ENCODE results near the gene LRRC36. TPM values are rescaled to one million over a fixed set of nuclear protein-coding genes. Genes with fewer than 3 reads are reported as not detected.

The LRRC36 gene
- total and polyA plus RNA-seq, 10 of the 15 experiments (the other 5 are each of a cell fraction or from before 2014, with no cell fraction given): 0.45 to 2.0 (median 0.75) TPM; not detected in 1

GRCh38 chr16:67345401-67345800, 18.8 kb downstream of the LRRC36 start (continued):
- no peak for TF ChIP-seq CEBPB (IDR thresholded peaks at IDR 0.05; ENCODE audit: borderline replicate concordance in 1 of 2, low read depth in 2 of 2, low read length in 2 of 2)
- TF ChIP-seq SREBF1 (IDR thresholded peaks at IDR 0.05; ENCODE audit: low read length): no peak
- TF ChIP-seq MYB (IDR thresholded peaks at IDR 0.05; ENCODE audit: borderline replicate concordance, low read depth, low read length): no peak
- no peak for TF ChIP-seq RUNX3 (IDR thresholded peaks at IDR 0.05; ENCODE audit: low read length)
- no peak for TF ChIP-seq CHD2 (IDR thresholded peaks at IDR 0.05; ENCODE audit: borderline replicate concordance, low read depth, low read length)
- no peak for TF ChIP-seq GABPA (IDR thresholded peaks at IDR 0.05; ENCODE audit: low read depth)

- H3K4me3 ChIP-seq: no peak overlapping the region
- H3K36me3 ChIP-seq (ENCODE audit: control insufficient read depth in 2 of 2, insufficient read depth in 2 of 2, low read length in 1 of 2): no peaks in the 10 kb centered on the region
- ATAC-seq (no peak), DNase-seq (ENCODE audit: low read depth, low spot score) (no peak), FAIRE-seq (no peak)
- no peak overlapping the region for H3K4me2 ChIP-seq (ENCODE audit: control insufficient read depth, insufficient read depth)
- SMC1A ChIA-PET (ENCODE audit: uncharacterized antibody, unreplicated experiment): interaction anchor here (1.2 to 1.6 kb wide), 2 partner anchors 18 to 33 kb away, joined by 3 to 4 read pairs; no protein-coding TSS in a partner anchor
- no peaks in the 10 kb centered on the region for H3K79me2 ChIP-seq (ENCODE audit: control insufficient read depth, insufficient read depth, low read length)
- no peak overlapping the region for H2AFZ ChIP-seq (ENCODE audit: control insufficient read depth, low read depth, low read length)
- no peak overlapping the region for H3K9ac ChIP-seq (ENCODE audit: control insufficient read depth, insufficient read depth, low read length)
- intact Hi-C loops (cut with micrococcal nuclease; ENCODE audit: unreplicated experiment): loop anchor here (5.0 kb wide), 1 partner anchor 121 kb away; no protein-coding TSS in a partner anchor
- in situ Hi-C loops (cut with MboI): no loop called here
- no peaks in the 10 kb centered on the region for H3K9me3 ChIP-seq (replicated peaks; ENCODE audit: control insufficient read depth, insufficient read depth, low read length)
- no peaks in the 10 kb centered on the region for H3K27me3 ChIP-seq (replicated peaks in 1 of 2; ENCODE audit: control insufficient read depth in 2 of 2, insufficient read depth in 2 of 2, low read length in 1 of 2)
- CTCF ChIA-PET: interaction anchor here (1.0 to 1.2 kb wide), 3 partner anchors 11 to 86 kb away, joined by 4 read pairs; no protein-coding TSS in a partner anchor
- H3K27ac ChIP-seq (ENCODE audit: control insufficient read depth, insufficient read depth): no peak overlapping the region
- 50% methylated on average over 3 of the region's 3 CpGs for WGBS (ENCODE audit: insufficient coverage, insufficient replicate concordance, low lambda C conversion rate, missing lambda C conversion rate)
- H4K20me1 ChIP-seq (ENCODE audit: control insufficient read depth, insufficient read depth): no peaks in the 10 kb centered on the region
- H3K4me1 ChIP-seq (ENCODE audit: control insufficient read depth, insufficient read depth, low read length): no peaks in the 10 kb centered on the region
- RAD21 ChIA-PET (ENCODE audit: unreplicated experiment): interaction anchor here (2.8 kb wide), 1 partner anchor 86 kb away, joined by 7 read pairs; no protein-coding TSS in a partner anchor
- POLR2A ChIA-PET: interaction anchor here (0.6 kb wide), 1 partner anchor 253 kb away, joined by 5 read pairs; no protein-coding TSS in a partner anchor
- BruUV-seq (replicated peaks): no TSS peak
- TF ChIP-seq RAD51 (IDR thresholded peaks at IDR 0.05): no peak
- no peak for TF ChIP-seq IKZF1 (conservative IDR thresholded peaks at IDR 0.05)
- no peak for TF ChIP-seq POLR2AphosphoS2 (IDR thresholded peaks at IDR 0.05; ENCODE audit: low read depth, low read length)
- no peak for TF ChIP-seq MYC (IDR thresholded peaks at IDR 0.05; ENCODE audit: insufficient read depth, insufficient read length, insufficient replicate concordance, low read length, severe bottlenecking)
- TF ChIP-seq RB1 (IDR thresholded peaks at IDR 0.05; ENCODE audit: borderline replicate concordance): no peak
- TF ChIP-seq E2F4 (IDR thresholded peaks at IDR 0.05; ENCODE audit: low read depth, low read length): no peak
- no peak for TF ChIP-seq TAF1 (IDR thresholded peaks at IDR 0.05; ENCODE audit: borderline replicate concordance, low read depth, low read length)
- no peak for TF ChIP-seq REST (IDR thresholded peaks at IDR 0.05; ENCODE audit: low read depth, low read length)
- no peak for TF ChIP-seq RBBP5 (conservative IDR thresholded peaks at IDR 0.05)
- no peak for TF ChIP-seq NBN (IDR thresholded peaks at IDR 0.05)
- TF ChIP-seq NR2F1 (conservative IDR thresholded peaks at IDR 0.05): no peak
- no peak for TF ChIP-seq BMI1 (IDR thresholded peaks at IDR 0.05; ENCODE audit: borderline replicate concordance)
- TF ChIP-seq HCFC1 (IDR thresholded peaks at IDR 0.05; ENCODE audit: low read length): no peak
- no peak for TF ChIP-seq JUNB (IDR thresholded peaks at IDR 0.05)
- TF ChIP-seq ATF3 (IDR thresholded peaks at IDR 0.05; ENCODE audit: borderline replicate concordance, extremely low read depth, low read depth, low read length): no peak
Measured at GRCh38 chr16:67346341-67346740, 19.7 kb downstream of the LRRC36 start.
